ENCODE data around the gene KLHL15.

GRCh38 chrX:23954396-23954795, 72.6 kb downstream of the KLHL15 start:
- TF ChIP-seq CTCF (IDR thresholded peaks at IDR 0.05) (no peak), POLR2A (IDR thresholded peaks at IDR 0.05) (no peak)
